ENCODE results near the gene HERC2. TPM values are rescaled to one million over a fixed set of nuclear protein-coding genes. Genes with fewer than 3 reads are reported as not detected.

HERC2 gene
- total RNA-seq, 1 experiment from 2014 or later, result 69.2 TPM

DNA sequence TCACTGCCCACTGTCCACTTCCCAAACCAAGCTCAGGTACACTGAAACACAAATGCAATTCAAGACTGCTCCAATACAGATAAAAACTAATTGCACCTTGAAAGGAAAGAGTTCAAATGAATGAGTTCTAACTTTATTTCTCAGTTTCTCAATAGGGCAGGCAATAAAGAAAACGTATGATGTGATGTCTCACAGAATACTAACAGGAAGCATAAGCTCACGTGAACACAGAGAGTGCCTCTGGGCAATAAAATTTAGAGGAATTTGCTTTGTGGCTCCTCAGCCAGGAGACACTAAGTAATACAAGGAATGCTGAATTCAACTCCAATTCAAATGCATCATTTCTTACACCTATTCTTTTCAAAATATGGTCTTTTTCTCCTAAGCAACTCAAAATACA, 140.6 kb downstream of the HERC2 start:
- Histone ChIP-seq H3K79me2 (ENCODE audit: insufficient read depth, low read length) (no peaks in the 10 kb centered on the region), H2AFZ (ENCODE audit: low read length) (no peak overlapping the region), H3K23me2 (ENCODE audit: insufficient read length, low read depth, low read length, poor library complexity, severe bottlenecking) (no peaks in the 10 kb centered on the region), H3K18ac (ENCODE audit: insufficient read length, low read depth, low read length) (no peak overlapping the region), H3T11ph (ENCODE audit: low read length) (no peak overlapping the region), H3K23ac (ENCODE audit: insufficient read length, low read depth, low read length) (no peak overlapping the region), H3K79me1 (ENCODE audit: insufficient read depth, low read depth, low read length, poor library complexity, severe bottlenecking) (no peaks in the 10 kb centered on the region), H2BK5ac (ENCODE audit: insufficient read length, low read length) (no peak overlapping the region), H3K27ac (ENCODE audit: insufficient read length, low read depth, low read length) (no peak overlapping the region), H3K14ac (ENCODE audit: insufficient read depth, low read length) (no peak overlapping the region), H3K4ac (ENCODE audit: low read depth, low read length) (no peak overlapping the region), H2BK20ac (ENCODE audit: low read depth, low read length, poor library complexity, severe bottlenecking) (no peak overlapping the region), H4K8ac (replicated peaks; ENCODE audit: insufficient read length, low read depth, low read length) (no peak overlapping the region), H3K4me1 (ENCODE audit: insufficient read depth, low read length) (no peaks in the 10 kb centered on the region), H3K27me3 (ENCODE audit: insufficient read depth, low read length) (no peaks in the 10 kb centered on the region), H4K5ac (ENCODE audit: insufficient read length, low read depth, low read length) (no peak overlapping the region), H3K4me2 (ENCODE audit: insufficient read depth, insufficient read length, low read length) (no peak overlapping the region), H4K91ac (ENCODE audit: insufficient read length, low read depth, low read length) (no peak overlapping the region), H3K9me3 (ENCODE audit: control insufficient read depth, low read depth, low read length) (no peaks in the 10 kb centered on the region), H2AK5ac (ENCODE audit: insufficient read length, low read length) (no peak overlapping the region), H2BK15ac (ENCODE audit: low read depth, low read length) (no peak overlapping the region), H2BK12ac (ENCODE audit: insufficient read length, low read depth, low read length) (no peak overlapping the region), H4K20me1 (ENCODE audit: control insufficient read depth, insufficient read depth, insufficient read length) (no peaks in the 10 kb centered on the region), H3K9ac (ENCODE audit: extremely low read depth, insufficient read length, low read length) (no peak overlapping the region), H3K56ac (ENCODE audit: insufficient read length, low read depth, low read length) (no peak overlapping the region), H2BK120ac (ENCODE audit: low read depth, low read length, poor library complexity, severe bottlenecking) (no peak overlapping the region)
- no peak overlapping the region for H3K27ac Mint-ChIP-seq
- H3K36me3 Mint-ChIP-seq (ENCODE audit: insufficient read depth in 1 of 3, low read depth in 3 of 3), result peaks cover 34 to 53% (median 42%) of the 10 kb centered on the region in 3 experiments; a peak in 6 of 7 replicates
- TF ChIP-seq, protein P1, sequence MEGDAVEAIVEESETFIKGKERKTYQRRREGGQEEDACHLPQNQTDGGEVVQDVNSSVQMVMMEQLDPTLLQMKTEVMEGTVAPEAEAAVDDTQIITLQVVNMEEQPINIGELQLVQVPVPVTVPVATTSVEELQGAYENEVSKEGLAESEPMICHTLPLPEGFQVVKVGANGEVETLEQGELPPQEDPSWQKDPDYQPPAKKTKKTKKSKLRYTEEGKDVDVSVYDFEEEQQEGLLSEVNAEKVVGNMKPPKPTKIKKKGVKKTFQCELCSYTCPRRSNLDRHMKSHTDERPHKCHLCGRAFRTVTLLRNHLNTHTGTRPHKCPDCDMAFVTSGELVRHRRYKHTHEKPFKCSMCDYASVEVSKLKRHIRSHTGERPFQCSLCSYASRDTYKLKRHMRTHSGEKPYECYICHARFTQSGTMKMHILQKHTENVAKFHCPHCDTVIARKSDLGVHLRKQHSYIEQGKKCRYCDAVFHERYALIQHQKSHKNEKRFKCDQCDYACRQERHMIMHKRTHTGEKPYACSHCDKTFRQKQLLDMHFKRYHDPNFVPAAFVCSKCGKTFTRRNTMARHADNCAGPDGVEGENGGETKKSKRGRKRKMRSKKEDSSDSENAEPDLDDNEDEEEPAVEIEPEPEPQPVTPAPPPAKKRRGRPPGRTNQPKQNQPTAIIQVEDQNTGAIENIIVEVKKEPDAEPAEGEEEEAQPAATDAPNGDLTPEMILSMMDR (conservative IDR thresholded peaks at IDR 0.05), result no peak
- H3K9me3 Mint-ChIP-seq, result no peaks in the 10 kb centered on the region
- WGBS (ENCODE audit: extremely low coverage, insufficient read length, low lambda C conversion rate), result no CpG with 5 or more reads among the region's 2 CpGs
- no peaks in the 10 kb centered on the region for H3K4me1 Mint-ChIP-seq
- H3K27me3 Mint-ChIP-seq (ENCODE audit: low read depth), result no peaks in the 10 kb centered on the region; the same call in 1 of the 2 replicates
- no peak overlapping the region for H3K4me3 Mint-ChIP-seq
- DNase-seq, result no peak

Data from H9 (cell line).